Cardiac muscle cell (in vitro differentiated cells and primary cell): ENCODE data around the gene PIM3. TPM values are rescaled to one million over a fixed set of nuclear protein-coding genes. Genes with fewer than 3 reads are reported as not detected.

Source experiments
- DNase-seq, 2 donors: peaks; one replicate each; pipeline versions ENCODE4 v3.0.0 to v3.0.0-alpha.2; 2010 to 2017; ENCODE audit warnings: low read depth in 1 of 2, low spot score in 1 of 2
- H3K27ac ChIP-seq: fragments of 200-600 bp; sonication (generic); 2 replicates; pipeline ENCODE4 v1.5.1; 2016
- H3K27me3 ChIP-seq: fragments of 200-600 bp; sonication (generic); 2 replicates; pipeline ENCODE4 v1.6.0; 2016; ENCODE audit warnings: control low read depth
- H3K36me3 ChIP-seq: fragments of 200-600 bp; sonication (generic); 2 replicates; pipeline ENCODE4 v1.5.1; 2016; ENCODE audit warnings: control low read depth
- H3K4me1 ChIP-seq: fragments of 200-600 bp; sonication (generic); 2 replicates; pipeline ENCODE4 v1.8.1; 2017; ENCODE audit warnings: low read depth, mild to moderate bottlenecking, mixed run types
- H3K4me3 ChIP-seq: fragments of 200-600 bp; sonication (generic); 2 replicates; pipeline ENCODE4 v1.5.1; 2016; ENCODE audit warnings: mild to moderate bottlenecking
- H3K9me3 ChIP-seq: fragments of 200-600 bp; sonication (generic); 2 replicates; pipeline ENCODE4 v1.5.1; 2017; ENCODE audit warnings: low read depth, mild to moderate bottlenecking, control low read depth
- CTCF ChIP-seq: IDR thresholded peaks from 2 replicates; pipeline ENCODE4 v1.5.1; 2012; ENCODE audit warnings: low read depth, mild to moderate bottlenecking, low read length
- polyA plus RNA-seq: library from polyadenylated mRNA; unstranded; fragments of >200 nt; fragmentation: Nextera tagmentation; extraction: Ambion mirVana; gene quantifications from 2 replicates; pipeline ENCODE4 v1.2.1, GENCODE V29; 2016
- total RNA-seq: library from RNA; depleted of rRNA; stranded (reverse); fragments of >200 nt; gene quantifications from 2 replicates; pipeline ENCODE4 v1.2.3, GENCODE V29; 2016

Gene PIM3
- total and polyA plus RNA-seq, 2 experiments from 2014 or later, result 46.1 to 62.2 TPM

DNA sequence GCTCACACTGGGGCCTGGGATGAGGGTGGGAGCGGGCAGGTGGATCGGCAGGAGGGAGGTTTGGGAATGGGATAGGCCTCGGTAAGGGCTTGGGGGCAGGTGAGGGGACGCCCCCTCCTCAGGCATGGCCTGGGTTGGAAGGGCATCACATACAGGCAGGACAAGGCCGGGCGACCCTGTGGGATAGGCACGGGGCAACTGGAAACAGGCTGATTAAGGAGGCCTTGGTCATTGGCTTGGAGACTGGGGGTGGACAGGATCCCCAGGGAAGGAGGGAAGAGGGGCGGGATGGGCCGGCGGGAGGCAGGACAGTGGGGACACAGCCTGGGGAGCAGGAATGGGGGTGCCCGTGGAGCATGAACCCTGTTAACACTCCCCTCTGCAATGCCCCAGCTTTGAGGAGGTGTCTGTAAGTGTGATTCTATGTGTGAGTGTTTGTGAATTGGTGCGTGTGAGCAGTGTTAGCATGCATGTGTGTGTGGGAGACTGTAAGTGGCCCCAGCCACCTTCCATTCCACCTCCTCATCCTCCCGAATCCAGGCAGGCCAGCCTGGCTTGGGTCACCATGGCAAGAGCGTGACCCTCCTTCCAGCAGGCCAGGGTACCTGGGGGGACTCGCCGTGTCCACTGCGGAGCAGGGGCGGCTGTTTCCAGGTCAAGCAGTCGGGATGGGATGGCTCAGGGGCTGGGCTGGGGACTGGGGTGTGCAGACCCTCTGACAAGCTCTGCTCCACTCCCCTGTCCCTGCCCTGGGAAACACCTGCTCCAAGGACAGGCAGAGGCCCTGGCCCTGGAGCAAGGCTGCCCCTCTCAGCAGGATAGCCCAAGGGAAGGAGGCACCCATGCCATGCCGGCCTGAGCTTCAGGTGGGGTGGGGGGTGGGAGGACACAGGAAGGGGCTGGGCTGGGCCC is 3.4 kb upstream of the PIM3 start:
- TF ChIP-seq CTCF, result no peak
- H3K4me3 ChIP-seq, result no peak overlapping the region
- peaks cover 12% of the 10 kb centered on the region for H3K4me1 ChIP-seq
- no peaks in the 10 kb centered on the region for H3K36me3 ChIP-seq
- DNase-seq, result no peak
- no peaks in the 10 kb centered on the region for H3K27me3 ChIP-seq
- no peak overlapping the region for H3K27ac ChIP-seq
- H3K9me3 ChIP-seq, result no peaks in the 10 kb centered on the region

GRCh38 chr22:49957826-49958365 is 2.7 kb upstream of the PIM3 start:
- no peaks in the 10 kb centered on the region for H3K27me3 ChIP-seq
- TF ChIP-seq CTCF, result no peak
- peaks cover 2% of the 10 kb centered on the region for H3K36me3 ChIP-seq
- no peak for DNase-seq
- H3K4me1 ChIP-seq, result peaks cover 6% of the 10 kb centered on the region
- H3K9me3 ChIP-seq, result no peaks in the 10 kb centered on the region
- H3K27ac ChIP-seq, result no peak overlapping the region
- no peak overlapping the region for H3K4me3 ChIP-seq

DNA sequence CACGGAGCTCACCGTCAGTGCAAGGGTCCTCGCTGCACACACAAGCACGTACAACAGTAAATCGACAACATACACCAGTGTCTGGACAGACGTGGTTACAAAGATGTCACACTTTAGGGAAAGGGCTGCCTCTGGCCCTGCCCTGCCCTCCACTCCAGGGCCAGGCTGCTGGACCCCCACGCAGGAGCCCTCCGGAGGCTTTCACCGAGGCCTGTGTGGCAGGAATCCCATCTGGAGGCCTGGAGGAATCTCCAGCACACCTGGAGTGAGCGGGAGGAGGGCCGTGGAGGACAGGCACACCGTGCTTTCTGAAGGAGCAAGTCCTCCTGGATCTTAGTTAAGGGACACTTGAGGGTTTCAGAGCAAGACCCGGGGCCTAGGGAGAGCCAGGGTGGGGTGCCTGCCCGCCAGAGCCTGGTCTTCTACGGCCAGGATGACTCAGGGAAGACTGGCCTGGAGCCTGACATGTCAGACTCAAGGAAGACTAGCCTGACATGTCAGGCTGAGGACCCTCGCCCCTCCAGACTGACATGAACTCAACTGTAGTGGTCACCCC is 2.1 kb upstream of the PIM3 start:
- Histone ChIP-seq H3K27ac (no peak overlapping the region), H3K9me3 (no peaks in the 10 kb centered on the region), H3K27me3 (no peaks in the 10 kb centered on the region), H3K4me1 (peaks cover 6% of the 10 kb centered on the region), H3K36me3 (peaks cover 7% of the 10 kb centered on the region), H3K4me3 (no peak overlapping the region)
- DNase-seq, result no peak
- TF ChIP-seq CTCF, result no peak

DNA sequence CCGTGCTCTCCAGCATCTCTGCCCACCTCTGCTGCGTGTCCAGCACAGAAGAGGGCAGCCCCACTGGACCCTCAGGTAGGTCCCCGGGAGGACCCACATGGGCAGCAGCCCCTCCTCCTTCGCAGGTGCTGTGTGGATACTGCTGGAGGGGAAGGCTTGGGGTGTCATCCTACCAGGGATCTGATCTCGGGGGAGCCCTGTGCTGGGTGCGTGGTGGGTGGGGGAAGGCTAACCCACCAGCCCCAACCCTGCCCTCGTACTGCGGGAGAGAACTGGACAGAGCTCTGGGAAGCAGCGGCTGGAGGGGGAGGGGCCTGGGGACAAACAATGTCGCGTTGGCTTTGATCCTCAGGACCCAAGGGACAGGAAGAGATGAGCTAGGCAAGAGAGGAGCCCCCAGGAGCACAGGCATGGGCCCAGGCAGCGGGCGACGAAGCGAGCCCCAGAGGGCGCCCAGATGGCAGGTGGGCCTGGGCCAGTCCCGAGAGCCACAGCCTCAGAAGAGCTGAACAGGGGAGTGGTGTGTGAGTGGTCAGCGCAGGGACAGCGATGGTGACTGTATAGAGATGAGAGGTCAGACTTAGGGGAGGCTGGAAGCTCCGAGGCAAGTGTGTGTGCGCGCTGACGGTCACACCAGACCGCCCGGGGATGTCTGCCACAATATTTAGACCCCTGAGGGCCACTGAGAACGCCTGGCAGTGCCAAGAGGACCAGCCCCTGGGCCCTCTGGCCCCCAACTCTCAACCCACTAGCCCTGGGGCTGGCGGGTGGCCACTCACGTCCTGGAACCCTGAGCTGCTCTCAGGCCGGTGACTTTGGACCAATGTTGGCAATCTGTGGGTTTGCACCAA is 1.4 kb upstream of the PIM3 start:
- H3K4me1 ChIP-seq, result peaks cover 6% of the 10 kb centered on the region
- H3K36me3 ChIP-seq, result peaks cover 11% of the 10 kb centered on the region
- H3K27ac ChIP-seq, result no peak overlapping the region
- peak overlapping the region; percentile 93 for H3K4me3 ChIP-seq
- H3K9me3 ChIP-seq, result no peaks in the 10 kb centered on the region
- DNase-seq, result no peak
- no peak for TF ChIP-seq CTCF
- no peaks in the 10 kb centered on the region for H3K27me3 ChIP-seq

DNA sequence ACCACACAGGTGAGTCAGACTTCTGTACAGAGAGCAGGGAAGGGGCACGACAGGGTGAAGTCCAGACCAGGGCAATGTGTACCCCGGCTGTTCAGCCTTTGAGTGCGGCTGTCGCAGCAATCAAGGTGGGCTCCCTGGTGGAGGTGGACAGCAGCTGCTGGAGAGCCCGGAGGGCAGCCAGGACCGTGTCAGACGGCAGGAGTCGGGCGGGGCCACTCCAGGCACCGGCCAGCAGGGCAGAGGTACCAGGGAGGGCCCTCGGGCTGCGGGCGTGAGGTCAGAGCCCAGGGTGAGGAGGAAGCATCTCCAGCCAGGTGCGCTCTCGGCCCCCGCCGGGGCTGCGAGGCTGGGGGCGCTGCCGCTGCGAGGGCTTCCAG is 802 bp upstream of the PIM3 start:
- DNase-seq, result peak in 1 of 2 donors; percentile 30
- peaks cover 6% of the 10 kb centered on the region for H3K4me1 ChIP-seq

More for the DNA sequence above, 802 bp upstream of the PIM3 start:
- H3K36me3 ChIP-seq, result peaks cover 11% of the 10 kb centered on the region
- H3K27me3 ChIP-seq, result no peaks in the 10 kb centered on the region
- no peaks in the 10 kb centered on the region for H3K9me3 ChIP-seq
- TF ChIP-seq CTCF, result no peak
- H3K27ac ChIP-seq, result peak overlapping the region; percentile 99
- peak overlapping the region; percentile 93 for H3K4me3 ChIP-seq
